ENCODE results near the gene ATXN2L. TPM values are rescaled to one million over a fixed set of nuclear protein-coding genes. Genes with fewer than 3 reads are reported as not detected.

ATXN2L gene
- total RNA-seq, 3 donors from 2014 or later: 43.8 to 62.6 (median 58.1) TPM

- H3K4me1 ChIP-seq: no peaks in the 10 kb centered on the region
- H3K27ac ChIP-seq: no peak overlapping the region
- no peak overlapping the region for H3K4me3 ChIP-seq
- intact Hi-C loops (cut with DNase I; ENCODE audit: low total_unique reads): no loop called here
- H3K9me3 ChIP-seq: no peaks in the 10 kb centered on the region
- no peaks in the 10 kb centered on the region for H3K27me3 ChIP-seq
- H3K36me3 ChIP-seq: peaks cover 25% of the 10 kb centered on the region
- TF ChIP-seq CTCF (IDR thresholded peaks at IDR 0.05): no peak
- no peak for TF ChIP-seq POLR2AphosphoS5 (IDR thresholded peaks at IDR 0.05)
- TF ChIP-seq POLR2A (IDR thresholded peaks at IDR 0.05): no peak
- no peak for DNase-seq (ENCODE audit: low spot score in 2 of 2)
These were observed 6.9 kb downstream of the ATXN2L start for GRCh38 chr16:28829747-28830146.

- DNase-seq (ENCODE audit: low spot score in 2 of 2): no peak
- peaks cover 32% of the 10 kb centered on the region for H3K36me3 ChIP-seq
- no peaks in the 10 kb centered on the region for H3K4me1 ChIP-seq
- no peaks in the 10 kb centered on the region for H3K27me3 ChIP-seq
- H3K27ac ChIP-seq: no peak overlapping the region
- intact Hi-C loops (cut with DNase I; ENCODE audit: low total_unique reads): no loop called here
- H3K9me3 ChIP-seq: no peaks in the 10 kb centered on the region
- H3K4me3 ChIP-seq: no peak overlapping the region
- no peak for TF ChIP-seq POLR2A (IDR thresholded peaks at IDR 0.05)
- TF ChIP-seq POLR2AphosphoS5 (IDR thresholded peaks at IDR 0.05): no peak
- no peak for TF ChIP-seq CTCF (IDR thresholded peaks at IDR 0.05)
These were observed 7.7 kb downstream of the ATXN2L start for GRCh38 chr16:28830531-28830930.

GRCh38 chr16:28834349-28834748 is 11.6 kb downstream of the ATXN2L start:
- Histone ChIP-seq H3K9me3 (no peaks in the 10 kb centered on the region), H3K4me1 (no peaks in the 10 kb centered on the region), H3K27ac (no peak overlapping the region), H3K36me3 (peaks cover 32% of the 10 kb centered on the region), H3K4me3 (no peak overlapping the region), H3K27me3 (no peaks in the 10 kb centered on the region)
- TF ChIP-seq POLR2A (IDR thresholded peaks at IDR 0.05) (no peak), CTCF (IDR thresholded peaks at IDR 0.05) (no peak), POLR2AphosphoS5 (IDR thresholded peaks at IDR 0.05) (no peak)
- no peak for DNase-seq (ENCODE audit: low spot score in 2 of 2)
- intact Hi-C loops (cut with DNase I; ENCODE audit: low total_unique reads): no loop called here

- Histone ChIP-seq H3K36me3 (peaks cover 32% of the 10 kb centered on the region), H3K27me3 (no peaks in the 10 kb centered on the region), H3K9me3 (no peaks in the 10 kb centered on the region), H3K4me1 (no peaks in the 10 kb centered on the region), H3K4me3 (no peak overlapping the region), H3K27ac (no peak overlapping the region)
- intact Hi-C loops (cut with DNase I; ENCODE audit: low total_unique reads): no loop called here
- DNase-seq (ENCODE audit: low spot score in 2 of 2): no peak
- no peak for TF ChIP-seq CTCF (IDR thresholded peaks at IDR 0.05)
These were observed 12.4 kb downstream of the ATXN2L start for GRCh38 chr16:28834873-28835863.

Measured in breast epithelium (tissue), 4 donors.